H1 (cell line): Measurements from ENCODE around the gene LAMA3. TPM values are rescaled to one million over a fixed set of nuclear protein-coding genes. Genes with fewer than 3 reads are reported as not detected.

Source experiments
- CTCF ChIA-PET: fragments of 300-600 bp; sonication (Branson Sonifier 250); formaldehyde crosslinking; loops from one replicate; lab custom pipeline; 2021; ENCODE audit not compliant: partially characterized antibody; lab: Charles Lee
- POLR2A ChIA-PET: fragments of 300-600 bp; sonication (Branson Sonifier 250); formaldehyde crosslinking; loops from one replicate; lab custom pipeline; 2021; ENCODE audit warnings: inconsistent platforms; ENCODE audit not compliant: partially characterized antibody; lab: Charles Lee
- DNase-seq, 2 experiments: peaks; one replicate each; pipeline versions ENCODE4 v3.0.0 to v3.0.0-alpha.2; 2010 to 2022; ENCODE audit warnings: low spot score in 2 of 2, low read depth in 1 of 2, mixed read lengths in 1 of 2
- FAIRE-seq: peaks from 2 replicates; lab custom pipeline; 2011; peaks lifted over from hg19 to GRCh38; lab: Jason Lieb, UNC
- H2AFZ ChIP-seq: 2 replicates; pipeline ENCODE4 v1.8.1; 2012; ENCODE audit warnings: low read length, inconsistent platforms
- H2AK5ac ChIP-seq: 2 replicates; pipeline ENCODE4 v1.6.1; 2013; ENCODE audit warnings: low read depth, low read length
- H2BK120ac ChIP-seq: replicated peaks from 2 replicates; pipeline ENCODE3; 2013; ENCODE audit warnings: low read depth, low read length, inconsistent platforms
- H2BK12ac ChIP-seq: 2 replicates; pipeline ENCODE4 v1.6.1; 2013; ENCODE audit warnings: low read depth, low read length
- H2BK15ac ChIP-seq: 2 replicates; pipeline ENCODE4 v1.6.1; 2013; ENCODE audit warnings: low read length
- H2BK20ac ChIP-seq: 2 replicates; pipeline ENCODE4 v1.6.1; 2013; ENCODE audit warnings: low read length
- H2BK5ac ChIP-seq: 2 replicates; pipeline ENCODE4 v1.6.1; 2013; ENCODE audit warnings: low read depth, low read length
- H3K14ac ChIP-seq: 2 replicates; pipeline ENCODE4 v1.6.1; 2013; ENCODE audit warnings: inconsistent platforms; ENCODE audit not compliant: insufficient read length
- H3K18ac ChIP-seq: 2 replicates; pipeline ENCODE4 v1.6.1; 2013; ENCODE audit warnings: low read length; ENCODE audit errors: extremely low read depth
- H3K23ac ChIP-seq: 2 replicates; pipeline ENCODE4 v1.6.1; 2013; ENCODE audit warnings: inconsistent platforms; ENCODE audit not compliant: insufficient read length
- H3K23me2 ChIP-seq: 2 replicates; pipeline ENCODE4 v1.6.1; 2013; ENCODE audit warnings: low read depth, low read length
- H3K27ac ChIP-seq: 2 replicates; pipeline ENCODE4 v1.6.1; 2011; ENCODE audit warnings: low read depth, low read length, inconsistent platforms
- H3K27me3 ChIP-seq, 4 experiments: replicated peaks in 1 of 4; 1 replicate in 1 of 4; 2 replicates in 3 of 4; pipeline versions ENCODE4 v1.6.1 to v1.8.1; 2011 to 2013; ENCODE audit warnings: low read length in 3 of 4, mild to moderate bottlenecking in 3 of 4, inconsistent platforms in 2 of 4, mixed read lengths in 2 of 4, moderate library complexity in 1 of 4; ENCODE audit not compliant: control insufficient read depth in 3 of 4, insufficient read depth in 3 of 4; ENCODE audit errors: extremely low read depth in 1 of 4
- H3K36me3 ChIP-seq, 4 experiments: 2 replicates each; pipeline versions ENCODE4 v1.6.1 to v1.8.1; 2011 to 2013; ENCODE audit warnings: mild to moderate bottlenecking in 4 of 4, low read length in 3 of 4, moderate library complexity in 2 of 4, control low read depth in 1 of 4, inconsistent platforms in 1 of 4; ENCODE audit not compliant: insufficient read depth in 4 of 4, control insufficient read depth in 2 of 4
- H3K4ac ChIP-seq: replicated peaks from 2 replicates; pipeline ENCODE3; 2013; ENCODE audit warnings: low read length, low read depth, mixed read lengths, inconsistent platforms; ENCODE audit not compliant: insufficient read length
- H3K4me1 ChIP-seq, 4 experiments: replicated peaks in 1 of 4; 1 replicate in 1 of 4; 2 replicates in 3 of 4; pipeline versions ENCODE4 v1.6.1 to v1.8.1; 2011 to 2013; ENCODE audit warnings: low read length in 3 of 4, inconsistent platforms in 2 of 4, mixed read lengths in 1 of 4; ENCODE audit not compliant: insufficient read depth in 4 of 4, control insufficient read depth in 3 of 4
- H3K4me2 ChIP-seq, 2 experiments: 2 replicates each; pipeline versions ENCODE4 v1.6.1 to v1.8.1; 2011 to 2013; ENCODE audit warnings: low read depth in 2 of 2, low read length in 2 of 2, control low read depth in 1 of 2, inconsistent platforms in 1 of 2, mild to moderate bottlenecking in 1 of 2; ENCODE audit not compliant: insufficient read depth in 1 of 2
- H3K4me3 ChIP-seq, 4 experiments: fragments of 200-600, 300-600 bp in 1 of 4; sonication (generic), shearing (Covaris generic), sonication (Bioruptor Twin) in 1 of 4; 2 replicates each; pipeline versions ENCODE4 v1.5.1 to v1.8.1; 2011 to 2016; ENCODE audit warnings: low read length in 4 of 4, low read depth in 3 of 4, control low read depth in 2 of 4, inconsistent platforms in 2 of 4, mild to moderate bottlenecking in 2 of 4, mixed read lengths in 1 of 4, moderate library complexity in 1 of 4; ENCODE audit not compliant: insufficient read depth in 2 of 4; ENCODE audit errors: extremely low read depth in 1 of 4
- H3K56ac ChIP-seq: replicated peaks from 2 replicates; pipeline ENCODE3; 2013; ENCODE audit warnings: low read depth, mild to moderate bottlenecking, mixed read lengths, low read length, inconsistent platforms; ENCODE audit not compliant: insufficient read length
- H3K79me1 ChIP-seq: 2 replicates; pipeline ENCODE4 v1.6.1; 2013; ENCODE audit warnings: low read depth, low read length, control low read depth
- H3K79me2 ChIP-seq, 2 experiments: 2 replicates each; pipeline versions ENCODE4 v1.6.1 to v1.8.1; 2012 to 2013; ENCODE audit warnings: low read length in 2 of 2, mild to moderate bottlenecking in 2 of 2, inconsistent platforms in 1 of 2; ENCODE audit not compliant: insufficient read depth in 2 of 2, control insufficient read depth in 1 of 2
- H3K9ac ChIP-seq, 4 experiments: replicated peaks in 1 of 4; 1 replicate in 1 of 4; 2 replicates in 3 of 4; pipeline versions ENCODE4 v1.6.1 to v1.8.1; 2011 to 2013; ENCODE audit warnings: low read depth in 3 of 4, low read length in 3 of 4, control low read depth in 2 of 4, mild to moderate bottlenecking in 2 of 4, moderate library complexity in 2 of 4, inconsistent platforms in 1 of 4; ENCODE audit errors: extremely low read depth in 1 of 4
- H3K9me3 ChIP-seq, 2 experiments: 2 replicates each; pipeline versions ENCODE4 v1.6.1 to v1.8.1; 2012 to 2013; ENCODE audit warnings: mild to moderate bottlenecking in 2 of 2, moderate library complexity in 2 of 2, control low read depth in 1 of 2, inconsistent platforms in 1 of 2, low read depth in 1 of 2, low read length in 1 of 2, mixed read lengths in 1 of 2; ENCODE audit not compliant: insufficient read depth in 2 of 2
- H4K20me1 ChIP-seq, 2 experiments: replicated peaks in 1 of 2; 2 replicates each; pipeline versions ENCODE3 to v1.8.1; 2011 to 2013; ENCODE audit warnings: inconsistent platforms in 2 of 2, low read length in 2 of 2, mild to moderate bottlenecking in 1 of 2; ENCODE audit not compliant: insufficient read depth in 2 of 2, control insufficient read depth in 1 of 2
- H4K5ac ChIP-seq: 2 replicates; pipeline ENCODE4 v1.6.1; 2013; ENCODE audit warnings: low read length, low read depth, mixed read lengths, inconsistent platforms; ENCODE audit not compliant: insufficient read length
- H4K8ac ChIP-seq: 2 replicates; pipeline ENCODE4 v1.8.0; 2013; ENCODE audit warnings: mild to moderate bottlenecking, moderate library complexity, low read length, inconsistent platforms; ENCODE audit not compliant: insufficient read depth; ENCODE audit errors: extremely low read depth
- H4K91ac ChIP-seq: replicated peaks from 2 replicates; pipeline ENCODE3; 2013; ENCODE audit warnings: low read length, mixed read lengths, inconsistent platforms; ENCODE audit not compliant: insufficient read length
- EGR1 ChIP-seq: IDR thresholded peaks from 2 replicates; pipeline ENCODE4 v1.6.1; 2011; ENCODE audit warnings: low read depth, low read length, borderline replicate concordance
- EP300 ChIP-seq, 2 experiments: IDR thresholded peaks; 1 replicate in 1 of 2; 2 replicates in 1 of 2; pipeline ENCODE4 v1.6.1; 2011 to 2012; ENCODE audit warnings: low read depth in 2 of 2, low read length in 2 of 2, mild to moderate bottlenecking in 2 of 2, borderline replicate concordance in 1 of 2, inconsistent platforms in 1 of 2, moderate library complexity in 1 of 2
- KDM5A ChIP-seq: fragments of 200-600 bp; IDR thresholded peaks from 2 replicates; pipeline ENCODE4 v1.7.1; 2012; ENCODE audit warnings: mild to moderate bottlenecking, low read length, inconsistent platforms, mixed read lengths
- NRF1 ChIP-seq: IDR thresholded peaks from 2 replicates; pipeline ENCODE4 v1.6.1; 2011; ENCODE audit warnings: mild to moderate bottlenecking, low read depth, low read length, improper control_type of control experiment
- RBBP5 ChIP-seq: IDR thresholded peaks from 2 replicates; pipeline ENCODE4 v1.7.1; 2012; ENCODE audit warnings: low read depth, mild to moderate bottlenecking, inconsistent platforms, low read length, moderate library complexity, borderline replicate concordance
- RXRA ChIP-seq: IDR thresholded peaks from 2 replicates; pipeline ENCODE4 v1.6.1; 2011; ENCODE audit warnings: low read depth, mild to moderate bottlenecking, low read length, moderate library complexity; ENCODE audit not compliant: insufficient read depth
- SIX5 ChIP-seq: IDR thresholded peaks from 2 replicates; pipeline ENCODE4 v1.6.1; 2011; ENCODE audit warnings: mild to moderate bottlenecking, low read depth, low read length
- SP2 ChIP-seq: IDR thresholded peaks from 2 replicates; pipeline ENCODE4 v1.6.1; 2012; ENCODE audit warnings: mild to moderate bottlenecking, low read length, inconsistent platforms
- TAF1 ChIP-seq: IDR thresholded peaks from 2 replicates; pipeline ENCODE4 v1.6.1; 2011; ENCODE audit warnings: mild to moderate bottlenecking, low read depth, low read length
- WGBS, 2 experiments: shearing (Covaris generic) in 1 of 2; methylation state at CpG; one replicate each; pipeline versions ENCODE4 v1.1.6 to v1.1.7; 2013 to 2015; ENCODE audit warnings: low lambda C conversion rate in 2 of 2, mixed read lengths in 2 of 2, inconsistent platforms in 1 of 2, low coverage in 1 of 2, missing lambda C conversion rate in 1 of 2; ENCODE audit not compliant: insufficient replicate concordance in 2 of 2, insufficient coverage in 1 of 2, insufficient read length in 1 of 2; ENCODE audit errors: extremely low coverage in 1 of 2, missing lambda C conversion rate in 1 of 2; 5-methylcytosine and 5-hydroxymethylcytosine counted together
- polyA plus RNA-seq, 7 experiments: library from polyadenylated mRNA; depleted of rRNA in 3 of 7; stranded (reverse) in 5 of 7; unstranded in 2 of 7; fragments of >200 nt in 5 of 7; fragments of 200-250 nt in 2 of 7; gene quantifications; 1 replicate in 5 of 7; 2 replicates in 1 of 7; 4 replicates in 1 of 7; pipeline versions ENCODE4 v1.2.1 to v1.2.3, GENCODE V29; 2011 to 2013; ENCODE audit warnings: missing spikeins in 2 of 7, mixed read lengths in 2 of 7
- total RNA-seq: library from RNA; stranded (reverse); fragmentation: NEBNext Ultra II Directional; extraction: Animal tissue kit (Norgen Biotek cat#: 25700); gene quantifications from 2 replicates; pipeline ENCODE4 v1.2.1, GENCODE V29; 2021
- TF ChIP-seq, protein P1 (sequence below): IDR thresholded peaks from 2 replicates; pipeline ENCODE4 v1.6.1; 2011; ENCODE audit warnings: low read length, improper control_type of control experiment
- TF ChIP-seq, protein P2 (sequence below), 3 experiments: IDR thresholded peaks; 1 replicate in 2 of 3; 2 replicates in 1 of 3; pipeline versions ENCODE4 v1.5.1 to v1.6.1; 2011; ENCODE audit warnings: low read length in 3 of 3, mild to moderate bottlenecking in 3 of 3, inconsistent platforms in 2 of 3, low read depth in 1 of 3, moderate library complexity in 1 of 3; ENCODE audit not compliant: insufficient read depth in 1 of 3; ENCODE audit errors: control extremely low read depth in 1 of 3

The LAMA3 gene
- total and polyA plus RNA-seq, 2 of the 8 experiments (the other 6 are each of a cell fraction or from before 2014, with no cell fraction given) = 0.76 to 5.0 TPM

DNA sequence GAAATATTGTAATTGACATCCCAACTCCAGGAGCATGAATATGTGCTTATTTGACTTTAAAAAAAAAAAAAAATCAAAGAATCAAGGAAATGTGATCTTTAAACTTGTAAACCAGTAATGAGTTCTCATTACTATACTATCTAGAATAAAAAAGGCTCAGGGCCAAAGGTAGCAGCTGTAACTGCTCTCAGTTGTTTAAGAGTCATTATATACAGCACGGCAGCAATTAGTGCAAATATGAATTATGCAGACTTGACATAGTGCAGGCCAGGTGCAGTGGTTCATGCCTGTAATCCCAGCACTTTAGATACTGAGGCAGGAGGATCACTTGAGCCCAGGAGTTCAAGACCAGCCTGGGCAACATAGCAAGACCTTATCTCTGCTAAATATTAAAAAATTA is 199.6 kb downstream of the LAMA3 start:
- H3K4me2 ChIP-seq = no peak overlapping the region
- no peaks in the 10 kb centered on the region for H3K79me1 ChIP-seq
- no peaks in the 10 kb centered on the region for H3K79me2 ChIP-seq
- FAIRE-seq (no peak), DNase-seq (no peak)
- H3K27me3 ChIP-seq = no peaks in the 10 kb centered on the region
- no peak overlapping the region for H2BK20ac ChIP-seq
- H3K56ac ChIP-seq = no peak overlapping the region
- no peak overlapping the region for H2BK12ac ChIP-seq
- H3K9ac ChIP-seq = no peak overlapping the region
- no peak overlapping the region for H2BK120ac ChIP-seq
- no peak overlapping the region for H4K91ac ChIP-seq
- no peak overlapping the region for H4K8ac ChIP-seq
- ChIA-PET CTCF (interaction anchor here (1.4 kb wide), 1 partner anchor 51 kb away, joined by 3 read pairs; no protein-coding TSS in a partner anchor), POLR2A (interaction anchor here (0.6 kb wide), 1 partner anchor 29 kb away, joined by 3 read pairs; no protein-coding TSS in a partner anchor)
- no peak overlapping the region for H3K18ac ChIP-seq
- no peak overlapping the region for H3K14ac ChIP-seq
- H3K23me2 ChIP-seq = no peaks in the 10 kb centered on the region
- no peak overlapping the region for H2BK5ac ChIP-seq
- no peak overlapping the region for H4K5ac ChIP-seq
- WGBS, 2 experiments = 94% methylated on average over 1 of the region's 1 CpG; no CpG with 5 or more reads in 1 of the 2 experiments
- no peak overlapping the region for H2AFZ ChIP-seq
- no peak overlapping the region for H3K4ac ChIP-seq
- H2AK5ac ChIP-seq = no peak overlapping the region
- no peaks in the 10 kb centered on the region for H4K20me1 ChIP-seq
- peaks cover 0 to 7% (median 4%) of the 10 kb centered on the region in 4 experiments; a peak in 6 of 7 replicates for H3K4me1 ChIP-seq
- H3K4me3 ChIP-seq = no peak overlapping the region
- no peak overlapping the region for H3K27ac ChIP-seq
- no peaks in the 10 kb centered on the region for H3K9me3 ChIP-seq
- H3K23ac ChIP-seq = no peak overlapping the region
- H2BK15ac ChIP-seq = no peak overlapping the region
- H3K36me3 ChIP-seq = no peaks in the 10 kb centered on the region
- no peak for TF ChIP-seq KDM5A
- TF ChIP-seq, protein P1, sequence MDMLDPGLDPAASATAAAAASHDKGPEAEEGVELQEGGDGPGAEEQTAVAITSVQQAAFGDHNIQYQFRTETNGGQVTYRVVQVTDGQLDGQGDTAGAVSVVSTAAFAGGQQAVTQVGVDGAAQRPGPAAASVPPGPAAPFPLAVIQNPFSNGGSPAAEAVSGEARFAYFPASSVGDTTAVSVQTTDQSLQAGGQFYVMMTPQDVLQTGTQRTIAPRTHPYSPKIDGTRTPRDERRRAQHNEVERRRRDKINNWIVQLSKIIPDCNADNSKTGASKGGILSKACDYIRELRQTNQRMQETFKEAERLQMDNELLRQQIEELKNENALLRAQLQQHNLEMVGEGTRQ = no peak
- no peak for TF ChIP-seq SIX5
- TF ChIP-seq EGR1 = no peak
- no peak for TF ChIP-seq RBBP5
- TF ChIP-seq SP2 = no peak
- TF ChIP-seq NRF1 = no peak
- no peak for TF ChIP-seq TAF1
- TF ChIP-seq RXRA = no peak
- TF ChIP-seq EP300 (IDR thresholded peaks at IDR 0.05; ENCODE audit: borderline replicate concordance in 1 of 2, low read depth in 2 of 2, low read length in 2 of 2) = no peak
- TF ChIP-seq, protein P2, sequence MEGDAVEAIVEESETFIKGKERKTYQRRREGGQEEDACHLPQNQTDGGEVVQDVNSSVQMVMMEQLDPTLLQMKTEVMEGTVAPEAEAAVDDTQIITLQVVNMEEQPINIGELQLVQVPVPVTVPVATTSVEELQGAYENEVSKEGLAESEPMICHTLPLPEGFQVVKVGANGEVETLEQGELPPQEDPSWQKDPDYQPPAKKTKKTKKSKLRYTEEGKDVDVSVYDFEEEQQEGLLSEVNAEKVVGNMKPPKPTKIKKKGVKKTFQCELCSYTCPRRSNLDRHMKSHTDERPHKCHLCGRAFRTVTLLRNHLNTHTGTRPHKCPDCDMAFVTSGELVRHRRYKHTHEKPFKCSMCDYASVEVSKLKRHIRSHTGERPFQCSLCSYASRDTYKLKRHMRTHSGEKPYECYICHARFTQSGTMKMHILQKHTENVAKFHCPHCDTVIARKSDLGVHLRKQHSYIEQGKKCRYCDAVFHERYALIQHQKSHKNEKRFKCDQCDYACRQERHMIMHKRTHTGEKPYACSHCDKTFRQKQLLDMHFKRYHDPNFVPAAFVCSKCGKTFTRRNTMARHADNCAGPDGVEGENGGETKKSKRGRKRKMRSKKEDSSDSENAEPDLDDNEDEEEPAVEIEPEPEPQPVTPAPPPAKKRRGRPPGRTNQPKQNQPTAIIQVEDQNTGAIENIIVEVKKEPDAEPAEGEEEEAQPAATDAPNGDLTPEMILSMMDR (IDR thresholded peaks at IDR 0.05; ENCODE audit: control extremely low read depth in 1 of 3, insufficient read depth in 1 of 3, low read depth in 1 of 3, low read length in 3 of 3) = no peak
